K562 (cell line): ENCODE measurements around the gene TRIO. TPM values are rescaled to one million over a fixed set of nuclear protein-coding genes. Genes with fewer than 3 reads are reported as not detected.

ENCODE experiments used
- ATAC-seq: fragments of 200-7000 bp; cut with Tn5 transposase; 3 replicates; pipeline ENCODE4 v1.9.1; 2020; ENCODE audit warnings: moderate library complexity
- BruUV-seq: library from RNA; stranded (reverse); fragments of 400-500 nt; replicated peaks from 2 replicates; lab custom pipeline; 2021; lab: Mats Ljungman, UMichigan
- CTCF ChIA-PET: fragments of 300-600 bp; formaldehyde crosslinking; extraction: SDS; loops from one replicate; lab custom pipeline; 2021; ENCODE audit warnings: low intra/inter-chr PET ratio; lab: Yijun Ruan, JAX
- POLR2A ChIA-PET: fragments of 300-600, 350-650 bp; sonication (Branson Sonifier 250); formaldehyde crosslinking; extraction: SDS; loops from one replicate; lab custom pipeline; 2021; ENCODE audit warnings: antibody characterized with exemption, inconsistent platforms; lab: Yijun Ruan, JAX
- DNase-seq, 4 experiments: peaks; one replicate each; pipeline versions ENCODE4 v3.0.0 to v3.0.0-alpha.2; 2011 to 2018; ENCODE audit warnings: low spot score in 3 of 4, mixed read lengths in 3 of 4; ENCODE audit errors: extremely low read depth in 1 of 4
- FAIRE-seq: peaks from 2 replicates; lab custom pipeline; 2011; peaks lifted over from hg19 to GRCh38; lab: Jason Lieb, UNC
- H2AFZ ChIP-seq: 2 replicates; pipeline ENCODE4 v1.6.0; 2011; ENCODE audit warnings: low read depth, low read length, control low read depth, inconsistent platforms
- H3K27ac ChIP-seq: fragments of 200-600 bp; 3 replicates; pipeline ENCODE4 v1.8.0; 2011; ENCODE audit warnings: low read depth, mild to moderate bottlenecking, control low read depth, inconsistent platforms, low read length, moderate library complexity, mixed read lengths; ENCODE audit errors: extremely low read depth
- H3K27me3 ChIP-seq, 2 experiments: fragments of 300-600 bp in 1 of 2; 2 replicates in 1 of 2; 3 replicates in 1 of 2; pipeline versions ENCODE4 v1.6.0 to v1.8.0; 2011; ENCODE audit warnings: inconsistent platforms in 2 of 2, low read length in 2 of 2, mild to moderate bottlenecking in 1 of 2, mixed read lengths in 1 of 2, moderate library complexity in 1 of 2; ENCODE audit not compliant: control insufficient read depth in 2 of 2, insufficient read depth in 2 of 2
- H3K36me3 ChIP-seq: fragments of 300-600 bp; 3 replicates; pipeline ENCODE4 v1.8.0; 2011; ENCODE audit warnings: mild to moderate bottlenecking, low read length, inconsistent platforms; ENCODE audit not compliant: control insufficient read depth, insufficient read depth
- H3K4me1 ChIP-seq, 2 experiments: fragments of 200-600 bp in 1 of 2; replicated peaks in 1 of 2; 2 replicates in 1 of 2; 3 replicates in 1 of 2; pipeline versions ENCODE4 v1.5.1 to v1.8.0; 2011; ENCODE audit warnings: inconsistent platforms in 2 of 2, low read length in 2 of 2, mild to moderate bottlenecking in 1 of 2, mixed read lengths in 1 of 2, moderate library complexity in 1 of 2; ENCODE audit not compliant: control insufficient read depth in 2 of 2, insufficient read depth in 2 of 2
- H3K4me2 ChIP-seq: 2 replicates; pipeline ENCODE4 v1.6.1; 2011; ENCODE audit warnings: low read length, control low read depth, inconsistent platforms, mixed read lengths; ENCODE audit not compliant: insufficient read depth
- H3K4me3 ChIP-seq: fragments of 200-600 bp; sonication (generic), shearing (Covaris generic); 2 replicates; pipeline ENCODE4 v1.5.1; 2016; ENCODE audit warnings: control low read depth, inconsistent platforms
- H3K79me2 ChIP-seq: fragments of 200-600 bp; 3 replicates; pipeline ENCODE4 v1.8.0; 2011; ENCODE audit warnings: low read length, inconsistent platforms; ENCODE audit not compliant: control insufficient read depth, insufficient read depth
- H3K9ac ChIP-seq, 2 experiments: 2 replicates each; pipeline versions ENCODE4 v1.6.0 to v1.6.1; 2011; ENCODE audit warnings: low read depth in 2 of 2, low read length in 2 of 2, control low read depth in 1 of 2, inconsistent platforms in 1 of 2, mild to moderate bottlenecking in 1 of 2, mixed read lengths in 1 of 2; ENCODE audit not compliant: insufficient read depth in 1 of 2
- H3K9me1 ChIP-seq: one replicate; pipeline ENCODE4 v1.6.0; 2011; ENCODE audit warnings: inconsistent platforms, mild to moderate bottlenecking, low read length, moderate library complexity; ENCODE audit not compliant: control insufficient read depth, insufficient read depth
- H3K9me3 ChIP-seq: replicated peaks from 2 replicates; pipeline ENCODE4 v1.5.1; 2011; ENCODE audit warnings: low read depth, low read length, inconsistent platforms; ENCODE audit not compliant: control insufficient read depth, insufficient read depth
- H4K20me1 ChIP-seq: replicated peaks from 2 replicates; pipeline ENCODE4 v1.6.1; 2011; ENCODE audit warnings: low read length, inconsistent platforms, mixed read lengths; ENCODE audit not compliant: control insufficient read depth, insufficient read depth
- ARHGAP35 ChIP-seq: fragments of 450-650 bp; IDR thresholded peaks from 2 replicates; pipeline ENCODE4 v1.6.1; 2018; ENCODE audit not compliant: partially characterized antibody
- CBX8 ChIP-seq: fragments of 200-600 bp; sonication (generic); IDR thresholded peaks from 2 replicates; pipeline ENCODE4 v1.6.1; 2012; ENCODE audit warnings: borderline replicate concordance, mixed run types, low read depth, mild to moderate bottlenecking, moderate library complexity, mixed read lengths, low read length, control low read depth, inconsistent platforms; ENCODE audit not compliant: poor library complexity, severe bottlenecking; ENCODE audit errors: extremely low read depth
- CGGBP1 ChIP-seq: fragments of 250-450 bp; sonication (Bioruptor Pico); IDR thresholded peaks from 2 replicates; pipeline ENCODE4 v1.9.0; 2021; ENCODE audit warnings: mild to moderate bottlenecking
- EP400 ChIP-seq: fragments of 450-650 bp; IDR thresholded peaks from 2 replicates; pipeline ENCODE4 v1.6.1; 2017; ENCODE audit warnings: antibody characterized with exemption, mild to moderate bottlenecking, moderate library complexity
- ETV5 ChIP-seq: sonication (generic); formaldehyde crosslinking; IDR thresholded peaks from 2 replicates; pipeline ENCODE4 v1.4.0; 2020; ENCODE audit warnings: low read depth, mild to moderate bottlenecking, missing genetic modification reagents
- FOXA1 ChIP-seq: fragments of 450-650 bp; IDR thresholded peaks from 2 replicates; pipeline ENCODE4 v1.6.1; 2016; ENCODE audit warnings: mild to moderate bottlenecking, borderline replicate concordance
- KLF16 ChIP-seq: IDR thresholded peaks from 2 replicates; pipeline ENCODE4 v1.6.1; 2016; ENCODE audit warnings: antibody characterized with exemption
- PHB ChIP-seq: fragments of 250-450 bp; sonication (Bioruptor Pico); IDR thresholded peaks from 2 replicates; pipeline ENCODE4 v1.5.0; 2021
- RBM14 ChIP-seq: fragments of 200-400 bp; formaldehyde crosslinking; IDR thresholded peaks from 2 replicates; pipeline ENCODE4 v1.6.1; 2018; ENCODE audit warnings: low read depth, mild to moderate bottlenecking, low read length, moderate library complexity, borderline replicate concordance; ENCODE audit not compliant: insufficient read depth
- STAT6 ChIP-seq: sonication (generic); formaldehyde crosslinking; IDR thresholded peaks from 2 replicates; pipeline ENCODE4 v1.8.1; 2023; ENCODE audit warnings: mild to moderate bottlenecking, missing genetic modification reagents
- USF2 ChIP-seq: sonication (generic); formaldehyde crosslinking; IDR thresholded peaks from 2 replicates; pipeline ENCODE4 v1.5.0; 2020; ENCODE audit warnings: missing genetic modification reagents
- ZNF184 ChIP-seq: sonication (generic); formaldehyde crosslinking; IDR thresholded peaks from 2 replicates; pipeline ENCODE4 v1.5.0; 2020; ENCODE audit warnings: missing genetic modification reagents
- ZNF253 ChIP-seq: fragments of 250-450 bp; sonication (Bioruptor Pico); conservative IDR thresholded peaks from 2 replicates; pipeline ENCODE4 v1.6.1; 2021; ENCODE audit warnings: mild to moderate bottlenecking
- WGBS: fragments of 100-300 bp; shearing (Covaris generic); methylation state at CpG from one replicate; pipeline ENCODE4 v1.1.6; 2016; ENCODE audit warnings: low coverage, mixed read lengths; ENCODE audit not compliant: insufficient coverage; ENCODE audit errors: missing lambda C conversion rate; 5-methylcytosine and 5-hydroxymethylcytosine counted together
- in situ Hi-C: fragments of 300-500 bp; cut with MboI; formaldehyde crosslinking; loops from 4 replicates; pipeline ENCODE4 v1.15.0; 2018; ENCODE audit warnings: inconsistent platforms, mixed read lengths
- intact Hi-C: fragments of 100-400 bp; cut with micrococcal nuclease; formaldehyde crosslinking; loops from 2 replicates; pipeline ENCODE4 v1.14.2; 2022
- polyA plus RNA-seq, 8 experiments: library from polyadenylated mRNA; depleted of rRNA in 4 of 8; stranded (reverse) in 5 of 8; unstranded in 3 of 8; fragments of >200 nt; fragmentation: Nextera tagmentation in 2 of 8; fragmentation: Illumina TruSeq in 1 of 8; extraction: Ambion mirVana in 2 of 8; extraction: Trizol in 1 of 8; gene quantifications; 2 replicates each; pipeline versions ENCODE4 v1.2.1 to v1.2.3, GENCODE V29; 2011 to 2014; ENCODE audit warnings: inconsistent platforms in 1 of 8, missing spikeins in 1 of 8
- total RNA-seq, 7 experiments: library from RNA; depleted of rRNA in 6 of 7; stranded (reverse); fragments of >200 nt in 6 of 7; fragmentation: Illumina TruSeq in 2 of 7; extraction: Trizol in 2 of 7; gene quantifications; 2 replicates each; pipeline versions ENCODE4 v1.2.1 to v1.2.3, GENCODE V29; 2011 to 2021; ENCODE audit warnings: low replicate concordance in 1 of 7
- TF ChIP-seq, protein P1 (sequence below): fragments of 450-650 bp; formaldehyde crosslinking; IDR thresholded peaks from 2 replicates; pipeline ENCODE4 v1.4.0; 2020; ENCODE audit warnings: mild to moderate bottlenecking, mixed read lengths

TRIO gene
- total and polyA plus RNA-seq, 9 of the 15 experiments (the other 6 are each of a cell fraction or from before 2014, with no cell fraction given): 0.24 to 5.0 (median 1.1) TPM

GRCh38 chr5:14129123-14129522 is 14.0 kb upstream of the TRIO start:
- ATAC-seq: no peak
- DNase-seq: no peak
- Histone ChIP-seq H3K9me1 (no peaks in the 10 kb centered on the region), H3K4me2 (no peak overlapping the region), H3K4me1 (no peaks in the 10 kb centered on the region), H3K36me3 (no peaks in the 10 kb centered on the region), H3K79me2 (no peaks in the 10 kb centered on the region), H3K27ac (no peak overlapping the region), H3K9ac (no peak overlapping the region), H3K4me3 (no peak overlapping the region), H4K20me1 (no peaks in the 10 kb centered on the region), H3K27me3 (peaks cover 0 to 5% of the 10 kb centered on the region in 2 experiments; a peak in 1 of 5 replicates), H2AFZ (no peak overlapping the region), H3K9me3 (no peaks in the 10 kb centered on the region)
- in situ Hi-C loops: no loop called here
- FAIRE-seq: no peak
- no TSS peak for BruUV-seq
- ChIA-PET POLR2A (no interaction called here), CTCF (no interaction called here)
- intact Hi-C loops: no loop called here
- 0% methylated on average over 1 of the region's 1 CpG for WGBS
- no peak for TF ChIP-seq RBM14
- TF ChIP-seq PHB: no peak
- TF ChIP-seq ARHGAP35: no peak
- TF ChIP-seq ZNF184 (CRISPR knock-in tag): no peak
- no peak for TF ChIP-seq KLF16
- peak; percentile 20; the same call in 1 of the 2 replicates for TF ChIP-seq USF2 (CRISPR knock-in tag)
- TF ChIP-seq, protein P1, sequence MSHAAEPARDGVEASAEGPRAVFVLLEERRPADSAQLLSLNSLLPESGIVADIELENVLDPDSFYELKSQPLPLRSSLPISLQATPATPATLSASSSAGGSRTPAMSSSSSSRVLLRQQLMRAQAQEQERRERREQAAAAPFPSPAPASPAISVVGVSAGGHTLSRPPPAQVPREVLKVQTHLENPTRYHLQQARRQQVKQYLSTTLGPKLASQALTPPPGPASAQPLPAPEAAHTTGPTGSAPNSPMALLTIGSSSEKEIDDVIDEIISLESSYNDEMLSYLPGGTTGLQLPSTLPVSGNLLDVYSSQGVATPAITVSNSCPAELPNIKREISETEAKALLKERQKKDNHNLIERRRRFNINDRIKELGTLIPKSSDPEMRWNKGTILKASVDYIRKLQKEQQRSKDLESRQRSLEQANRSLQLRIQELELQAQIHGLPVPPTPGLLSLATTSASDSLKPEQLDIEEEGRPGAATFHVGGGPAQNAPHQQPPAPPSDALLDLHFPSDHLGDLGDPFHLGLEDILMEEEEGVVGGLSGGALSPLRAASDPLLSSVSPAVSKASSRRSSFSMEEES (CRISPR knock-in tag): peak; percentile 71
- no peak for TF ChIP-seq EP400
- no peak for TF ChIP-seq ZNF253 (CRISPR knock-in tag)
- no peak for TF ChIP-seq CBX8
- no peak for TF ChIP-seq ETV5 (CRISPR knock-in tag)
- no peak for TF ChIP-seq STAT6 (CRISPR knock-in tag)
- no peak for TF ChIP-seq CGGBP1 (CRISPR knock-in tag)
- TF ChIP-seq FOXA1: no peak
